NCI-H2107 (cell line): ENCODE measurements around the gene INSL3.
"Not testable (repeated sequence)": the region's sequence is repeated elsewhere in the genome, so short reads cannot be mapped to it uniquely, and the experiment has no call there.

Experiments used
- DNase-seq: peaks from one replicate; lab custom pipeline; 2025; lab: John Stamatoyannopoulos, UW

Gene INSL3

DNA sequence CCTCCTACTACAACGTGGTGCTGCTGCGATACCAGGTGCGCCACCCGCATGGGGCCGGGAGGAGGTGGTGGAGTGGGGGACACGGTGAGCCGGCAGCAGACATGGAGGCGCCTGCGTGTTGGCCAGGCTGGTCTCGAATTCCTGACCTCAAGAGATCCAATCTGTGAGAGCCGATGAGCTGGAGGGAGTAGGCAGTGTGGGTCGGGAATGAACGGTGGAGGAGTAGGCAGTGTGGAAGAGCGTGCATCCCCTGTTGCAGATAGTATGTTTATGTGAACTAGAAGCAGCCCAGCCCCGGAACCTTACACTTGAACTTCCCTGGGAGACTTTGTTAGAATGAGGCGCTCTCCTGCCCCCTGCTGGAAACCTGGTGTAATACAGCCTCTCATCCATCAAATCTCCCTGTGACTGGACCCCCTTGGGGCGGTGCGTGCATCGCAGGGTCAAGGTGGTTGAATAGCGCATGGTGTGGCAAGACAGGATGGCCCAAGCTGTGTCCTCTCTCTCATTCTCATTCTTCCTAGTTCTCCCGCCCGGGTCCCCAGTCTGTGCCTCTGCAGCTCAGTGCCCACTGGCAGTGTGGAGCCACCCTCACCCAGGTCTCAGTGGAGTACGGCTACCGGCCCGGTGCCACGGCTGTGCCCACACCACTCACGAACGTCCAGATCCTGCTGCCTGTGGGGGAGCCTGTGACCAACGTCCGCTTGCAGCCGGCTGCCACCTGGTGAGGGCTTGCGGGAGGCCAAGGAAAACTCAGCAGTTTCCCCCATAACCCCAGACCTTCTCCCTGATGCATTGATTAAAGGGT is 36.9 kb downstream of the INSL3 start:
- peak; percentile 57 for DNase-seq

- DNase-seq = not testable (repeated sequence)
Measured at GRCh38 chr19:17783721-17784120, 37.6 kb downstream of the INSL3 start.

- no peak for DNase-seq
Measured at GRCh38 chr19:17780781-17781180, 40.5 kb downstream of the INSL3 start.

DNA sequence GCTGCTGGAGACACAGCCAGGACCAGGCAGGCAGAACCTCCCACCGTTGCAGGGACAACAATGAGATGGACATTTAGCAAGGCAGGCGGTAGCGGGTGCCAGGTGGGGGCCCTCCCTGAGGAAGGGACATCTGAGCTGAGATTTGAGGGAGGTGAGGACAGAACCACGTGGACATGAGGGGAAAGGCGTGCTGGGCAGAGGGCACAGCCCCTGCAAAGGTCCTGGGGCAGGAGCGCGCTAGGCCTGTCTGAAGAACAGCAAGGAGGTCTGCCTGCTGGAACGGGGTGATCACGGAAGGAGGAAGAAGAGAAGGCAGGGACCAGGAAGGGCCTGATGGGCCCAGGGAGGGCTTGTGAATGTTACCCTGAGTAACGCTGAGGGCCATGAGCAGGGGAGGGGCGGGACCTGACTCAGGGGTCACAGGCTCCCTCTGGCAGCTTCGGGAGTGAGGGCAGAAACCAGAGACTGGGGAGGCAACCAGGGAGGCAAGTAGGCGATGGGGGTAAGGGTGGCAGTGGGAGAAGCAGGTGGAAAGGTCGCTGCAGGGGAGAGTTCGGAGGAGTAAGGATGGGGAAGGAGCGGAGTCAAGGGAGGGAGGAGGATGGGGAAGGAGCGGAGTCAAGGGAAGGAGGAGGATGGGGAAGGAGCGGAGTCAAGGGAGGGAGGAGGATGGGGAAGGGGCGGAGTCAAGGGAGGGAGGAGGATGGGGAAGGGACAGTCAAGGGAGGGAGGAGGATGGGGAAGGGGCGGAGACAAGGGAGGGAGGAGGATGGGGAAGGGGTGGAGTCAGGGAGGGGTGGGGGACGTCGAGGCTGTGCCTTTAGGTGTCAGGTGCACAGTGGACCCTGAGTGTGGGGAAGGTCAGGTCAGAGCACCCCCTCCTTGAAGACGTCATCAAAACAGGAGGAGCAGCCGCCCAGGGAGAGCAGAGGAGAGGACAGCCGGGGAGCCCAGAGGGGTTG is 42.1 kb downstream of the INSL3 start:
- DNase-seq = no peak

DNA sequence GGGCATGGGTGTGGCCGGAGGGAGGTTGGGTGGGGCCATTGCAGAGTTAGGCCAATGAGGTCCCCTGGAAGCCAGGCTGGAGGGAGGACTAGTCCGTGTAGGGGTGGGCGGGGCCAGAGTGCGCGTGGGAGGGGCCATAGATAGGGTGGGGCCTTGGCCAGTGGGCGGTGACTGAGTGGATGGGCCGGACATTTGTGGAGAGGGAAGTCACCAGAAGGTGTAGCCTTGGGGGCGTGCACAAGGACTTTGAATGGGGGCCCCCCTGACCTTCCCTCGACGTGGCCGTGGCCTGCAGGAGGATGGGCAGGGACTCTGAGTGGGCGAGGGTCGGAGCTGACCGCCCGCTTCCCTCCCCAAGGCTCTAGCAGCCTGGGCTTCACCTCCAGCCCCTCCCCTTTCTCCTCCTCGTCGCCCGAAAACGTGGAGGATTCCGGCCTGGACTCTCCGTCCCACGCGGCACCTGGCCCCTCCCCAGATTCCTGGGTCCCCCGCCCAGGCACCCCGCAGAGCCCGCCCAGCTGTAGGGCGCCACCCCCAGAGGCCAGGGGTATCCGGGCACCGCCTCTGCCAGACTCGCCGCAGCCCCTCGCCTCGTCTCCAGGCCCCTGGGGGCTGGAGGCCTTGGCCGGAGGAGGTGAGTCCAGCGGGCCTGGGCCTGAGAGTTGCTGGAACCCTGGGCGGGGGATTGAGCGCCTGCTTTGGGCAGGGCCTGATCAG is 42.9 kb downstream of the INSL3 start:
- DNase-seq = no peak

DNA sequence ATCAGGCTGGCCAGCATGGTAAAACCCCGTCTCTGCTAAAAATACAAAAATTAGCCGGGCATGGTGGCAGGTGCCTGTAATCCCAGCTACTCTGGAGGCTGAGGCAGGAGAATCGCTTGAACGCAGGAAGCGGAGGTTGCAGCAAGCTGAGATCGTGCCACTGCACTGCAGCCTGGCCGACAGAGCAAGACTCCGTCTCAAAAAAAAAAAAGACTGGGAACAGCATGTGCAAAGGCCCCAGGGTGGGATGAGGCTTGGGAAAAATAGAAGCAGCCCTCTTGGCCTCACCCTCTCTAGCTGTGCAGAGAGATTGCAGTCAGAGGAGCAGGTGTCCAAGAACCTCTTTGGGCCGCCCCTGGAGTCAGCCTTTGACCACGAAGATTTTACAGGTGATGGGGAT is 43.5 kb downstream of the INSL3 start:
- not testable (repeated sequence) for DNase-seq

DNA sequence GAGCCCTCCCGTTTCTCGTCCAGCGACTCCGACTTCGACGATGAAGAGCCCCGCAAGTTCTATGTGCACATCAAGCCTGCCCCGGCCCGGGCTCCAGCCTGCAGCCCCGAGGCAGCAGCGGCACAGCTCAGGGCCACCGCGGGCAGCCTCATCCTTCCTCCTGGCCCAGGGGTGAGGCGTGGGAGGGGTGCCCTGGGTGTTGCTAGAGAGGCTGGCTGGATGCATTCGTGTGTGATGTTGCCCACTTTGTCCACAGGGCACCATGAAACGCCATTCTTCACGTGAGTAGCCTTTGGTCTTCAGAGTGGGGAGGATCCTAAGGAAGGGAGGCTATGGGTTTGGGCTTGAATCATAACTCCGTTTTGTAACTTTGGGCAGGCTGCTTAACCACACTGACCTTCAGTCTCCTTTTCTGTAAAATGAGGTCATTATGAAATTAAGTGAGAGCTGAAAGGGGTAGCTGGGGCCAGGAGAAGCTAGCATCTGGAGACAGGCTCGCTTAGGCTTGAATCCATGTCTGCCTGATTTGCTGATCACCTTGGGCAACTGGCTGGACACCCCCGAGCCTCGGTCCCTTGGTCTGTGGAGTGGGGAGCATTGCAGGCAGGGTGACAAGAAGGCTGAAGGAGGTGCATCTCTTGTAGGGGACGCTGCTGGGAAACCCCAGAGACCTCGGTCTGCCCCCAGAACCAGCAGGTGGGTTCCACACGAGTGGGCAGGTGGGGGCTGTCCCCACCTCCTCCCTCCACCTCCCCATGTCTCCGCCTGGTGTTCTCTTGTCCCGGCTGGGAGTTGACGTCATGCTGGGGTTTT is 45.1 kb downstream of the INSL3 start:
- DNase-seq = no peak

GRCh38 chr19:17775245-17775927 is 45.9 kb downstream of the INSL3 start:
- DNase-seq = no peak

- DNase-seq = no peak
Measured at GRCh38 chr19:17772172-17772571, 49.1 kb downstream of the INSL3 start.

DNA sequence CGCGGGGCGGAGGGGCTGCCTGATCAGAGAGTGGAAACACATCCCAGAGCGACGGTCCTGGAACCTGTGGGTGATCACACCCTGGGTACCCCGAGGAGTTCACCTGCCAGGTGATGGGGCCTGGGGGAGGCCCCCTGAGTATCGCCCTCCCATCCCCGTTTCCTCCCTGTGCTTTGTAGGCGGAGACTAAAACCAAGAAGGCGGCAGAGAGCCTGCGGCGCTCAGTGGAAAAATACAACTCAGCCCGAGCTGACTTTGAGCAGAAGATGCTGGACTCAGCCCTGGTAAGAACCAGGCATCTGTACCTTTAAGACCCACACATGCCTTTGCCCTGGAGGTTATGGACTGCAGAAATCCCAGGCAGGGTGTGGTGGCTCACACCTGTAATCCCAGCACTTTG is 50.7 kb downstream of the INSL3 start:
- no peak for DNase-seq

DNA sequence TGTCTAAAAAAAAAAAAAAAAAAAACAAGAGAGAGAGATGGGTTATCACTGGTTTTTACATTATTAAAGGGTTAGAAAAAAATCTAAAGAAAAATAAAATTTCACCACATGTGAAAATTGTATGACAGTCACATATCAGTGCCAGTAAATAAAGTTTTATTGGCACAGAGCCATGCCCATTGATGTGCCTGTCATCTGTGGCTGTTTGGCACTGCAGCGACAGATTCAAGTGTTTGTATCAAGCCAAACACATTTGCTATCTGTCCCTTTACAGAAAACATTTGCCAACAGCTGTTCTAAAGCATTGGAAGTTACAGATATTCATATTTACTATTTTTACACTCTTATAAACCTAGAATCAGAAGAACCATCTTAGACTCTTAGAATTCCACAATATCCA is 53.8 kb downstream of the INSL3 start:
- DNase-seq = no peak

- peak; percentile 58 for DNase-seq
Measured at GRCh38 chr19:17766543-17767131, 54.7 kb downstream of the INSL3 start.
